ENCODE data around the gene SCARB1. TPM values are rescaled to one million over a fixed set of nuclear protein-coding genes. Genes with fewer than 3 reads are reported as not detected.
A peak's percentile ranks its signal among the peaks of the same experiment; 100 is the strongest.

SCARB1 gene
- total RNA-seq, 1 experiment from 2014 or later = 359 TPM

DNA sequence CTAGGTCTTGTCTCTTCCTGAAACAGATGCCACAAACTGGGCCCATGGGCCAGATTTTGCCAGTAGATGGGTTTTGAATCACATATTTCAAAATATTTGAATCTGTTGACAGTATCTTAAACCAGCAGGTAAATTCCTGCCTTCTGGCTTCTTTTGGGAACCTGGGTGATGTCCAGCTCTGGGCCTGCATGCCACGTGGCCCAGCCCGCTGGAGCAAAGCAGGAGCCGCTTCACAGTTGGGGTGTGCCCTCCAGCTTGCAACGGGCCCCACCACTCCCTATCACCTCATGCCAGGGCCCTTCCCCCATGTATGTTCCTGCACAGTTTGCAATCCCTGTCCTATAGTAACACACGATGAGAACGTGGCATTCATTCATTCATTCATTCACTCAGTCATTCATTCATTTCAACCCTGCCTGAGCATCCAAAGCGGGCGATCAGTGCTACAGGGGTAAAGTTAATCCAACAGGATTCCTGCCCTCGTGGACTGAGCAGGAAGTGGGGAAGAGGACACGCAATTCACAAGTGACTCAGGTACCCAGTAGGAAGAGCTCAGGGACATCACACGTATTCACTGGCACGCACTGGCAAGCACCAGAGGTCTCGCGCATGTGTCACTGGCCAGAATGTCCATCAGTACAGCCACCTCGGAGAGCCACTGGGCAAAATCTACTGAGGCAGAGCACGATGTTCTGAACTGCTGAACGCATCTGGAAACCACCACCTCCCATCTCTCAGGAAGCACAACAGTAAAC lies 27.8 kb downstream of the SCARB1 start:
- H3K9me3 ChIP-seq (ENCODE audit: control insufficient read depth, insufficient read depth, low read depth, low read length) = no peaks in the 10 kb centered on the region
- H3K27ac ChIP-seq (ENCODE audit: low read length) = peak overlapping the region; percentile 64
- TF ChIP-seq SIN3A (IDR thresholded peaks at IDR 0.05; ENCODE audit: borderline replicate concordance, insufficient read depth, low read depth, low read length) = no peak
- TF ChIP-seq TCF7L2 (IDR thresholded peaks at IDR 0.05; ENCODE audit: low read depth, low read length) = no peak
- TF ChIP-seq, protein P1, sequence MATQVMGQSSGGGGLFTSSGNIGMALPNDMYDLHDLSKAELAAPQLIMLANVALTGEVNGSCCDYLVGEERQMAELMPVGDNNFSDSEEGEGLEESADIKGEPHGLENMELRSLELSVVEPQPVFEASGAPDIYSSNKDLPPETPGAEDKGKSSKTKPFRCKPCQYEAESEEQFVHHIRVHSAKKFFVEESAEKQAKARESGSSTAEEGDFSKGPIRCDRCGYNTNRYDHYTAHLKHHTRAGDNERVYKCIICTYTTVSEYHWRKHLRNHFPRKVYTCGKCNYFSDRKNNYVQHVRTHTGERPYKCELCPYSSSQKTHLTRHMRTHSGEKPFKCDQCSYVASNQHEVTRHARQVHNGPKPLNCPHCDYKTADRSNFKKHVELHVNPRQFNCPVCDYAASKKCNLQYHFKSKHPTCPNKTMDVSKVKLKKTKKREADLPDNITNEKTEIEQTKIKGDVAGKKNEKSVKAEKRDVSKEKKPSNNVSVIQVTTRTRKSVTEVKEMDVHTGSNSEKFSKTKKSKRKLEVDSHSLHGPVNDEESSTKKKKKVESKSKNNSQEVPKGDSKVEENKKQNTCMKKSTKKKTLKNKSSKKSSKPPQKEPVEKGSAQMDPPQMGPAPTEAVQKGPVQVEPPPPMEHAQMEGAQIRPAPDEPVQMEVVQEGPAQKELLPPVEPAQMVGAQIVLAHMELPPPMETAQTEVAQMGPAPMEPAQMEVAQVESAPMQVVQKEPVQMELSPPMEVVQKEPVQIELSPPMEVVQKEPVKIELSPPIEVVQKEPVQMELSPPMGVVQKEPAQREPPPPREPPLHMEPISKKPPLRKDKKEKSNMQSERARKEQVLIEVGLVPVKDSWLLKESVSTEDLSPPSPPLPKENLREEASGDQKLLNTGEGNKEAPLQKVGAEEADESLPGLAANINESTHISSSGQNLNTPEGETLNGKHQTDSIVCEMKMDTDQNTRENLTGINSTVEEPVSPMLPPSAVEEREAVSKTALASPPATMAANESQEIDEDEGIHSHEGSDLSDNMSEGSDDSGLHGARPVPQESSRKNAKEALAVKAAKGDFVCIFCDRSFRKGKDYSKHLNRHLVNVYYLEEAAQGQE (IDR thresholded peaks at IDR 0.05; ENCODE audit: insufficient read depth in 1 of 2, low read depth in 2 of 2, low read length in 1 of 2) = no peak
- TF ChIP-seq, protein P2, sequence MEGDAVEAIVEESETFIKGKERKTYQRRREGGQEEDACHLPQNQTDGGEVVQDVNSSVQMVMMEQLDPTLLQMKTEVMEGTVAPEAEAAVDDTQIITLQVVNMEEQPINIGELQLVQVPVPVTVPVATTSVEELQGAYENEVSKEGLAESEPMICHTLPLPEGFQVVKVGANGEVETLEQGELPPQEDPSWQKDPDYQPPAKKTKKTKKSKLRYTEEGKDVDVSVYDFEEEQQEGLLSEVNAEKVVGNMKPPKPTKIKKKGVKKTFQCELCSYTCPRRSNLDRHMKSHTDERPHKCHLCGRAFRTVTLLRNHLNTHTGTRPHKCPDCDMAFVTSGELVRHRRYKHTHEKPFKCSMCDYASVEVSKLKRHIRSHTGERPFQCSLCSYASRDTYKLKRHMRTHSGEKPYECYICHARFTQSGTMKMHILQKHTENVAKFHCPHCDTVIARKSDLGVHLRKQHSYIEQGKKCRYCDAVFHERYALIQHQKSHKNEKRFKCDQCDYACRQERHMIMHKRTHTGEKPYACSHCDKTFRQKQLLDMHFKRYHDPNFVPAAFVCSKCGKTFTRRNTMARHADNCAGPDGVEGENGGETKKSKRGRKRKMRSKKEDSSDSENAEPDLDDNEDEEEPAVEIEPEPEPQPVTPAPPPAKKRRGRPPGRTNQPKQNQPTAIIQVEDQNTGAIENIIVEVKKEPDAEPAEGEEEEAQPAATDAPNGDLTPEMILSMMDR (IDR thresholded peaks at IDR 0.05) = no peak
- no peak for TF ChIP-seq POLR2AphosphoS5 (IDR thresholded peaks at IDR 0.05; ENCODE audit: low read depth, low read length)
- BruUV-seq (replicated peaks) = no TSS peak
- H3K4me3 ChIP-seq (ENCODE audit: low read depth in 2 of 2, low read length in 2 of 2) = no peak overlapping the region
- H3K36me3 ChIP-seq (ENCODE audit: control insufficient read depth, insufficient read depth, low read length) = no peaks in the 10 kb centered on the region
- peaks cover 53% of the 10 kb centered on the region for H3K4me1 ChIP-seq (ENCODE audit: control insufficient read depth, insufficient read depth, low read length)
- ATAC-seq (no peak), DNase-seq (ENCODE audit: low read depth, low spot score) (no peak)
- no peaks in the 10 kb centered on the region for H3K27me3 ChIP-seq (ENCODE audit: control insufficient read depth, insufficient read depth, low read length)
- ChIA-PET CTCF (no interaction called here), POLR2A (interaction anchor here (0.6 kb wide), 1 partner anchor 13 kb away, joined by 3 read pairs; no protein-coding TSS in a partner anchor)
- in situ Hi-C loops (cut with HindIII; ENCODE audit: low pct_unique_long_range_greater_than_20kb, low sequenced_read_pairs) = no loop called here
- intact Hi-C loops (cut with micrococcal nuclease; ENCODE audit: unreplicated experiment) = no loop called here

DNA sequence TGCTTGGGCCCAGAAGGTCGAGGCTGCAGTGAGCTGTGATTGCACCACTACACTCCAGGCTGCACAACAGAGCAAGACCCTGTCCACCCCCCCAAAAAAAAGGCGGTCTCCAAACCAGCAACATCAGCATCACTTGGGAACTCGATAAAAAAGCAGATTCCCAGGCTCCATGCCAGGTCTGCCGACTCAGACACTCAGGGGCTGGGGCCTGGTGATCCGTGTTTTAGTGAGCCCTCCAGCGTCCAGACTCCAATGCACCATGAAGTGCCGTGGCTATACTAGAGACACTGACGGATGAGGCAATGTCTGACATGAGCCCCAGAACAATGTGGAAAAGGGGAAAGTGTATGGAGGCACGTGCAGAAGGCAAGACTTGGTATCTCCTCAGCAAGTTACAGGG lies 28.8 kb downstream of the SCARB1 start:
- TF ChIP-seq, protein P1 (IDR thresholded peaks at IDR 0.05; ENCODE audit: insufficient read depth in 1 of 2, low read depth in 2 of 2, low read length in 1 of 2) = no peak
- TF ChIP-seq POLR2AphosphoS5 (IDR thresholded peaks at IDR 0.05; ENCODE audit: low read depth, low read length) (no peak), TCF7L2 (IDR thresholded peaks at IDR 0.05; ENCODE audit: low read depth, low read length) (no peak), SIN3A (IDR thresholded peaks at IDR 0.05; ENCODE audit: borderline replicate concordance, insufficient read depth, low read depth, low read length) (no peak)
- TF ChIP-seq, protein P2 (IDR thresholded peaks at IDR 0.05) = no peak
- intact Hi-C loops (cut with micrococcal nuclease; ENCODE audit: unreplicated experiment) (no loop called here), in situ Hi-C loops (cut with HindIII; ENCODE audit: low pct_unique_long_range_greater_than_20kb, low sequenced_read_pairs) (no loop called here)
- CTCF ChIA-PET = no interaction called here
- no peak for DNase-seq (ENCODE audit: low read depth, low spot score)
- Histone ChIP-seq H3K4me1 (ENCODE audit: control insufficient read depth, insufficient read depth, low read length) (peaks cover 54% of the 10 kb centered on the region), H3K27me3 (ENCODE audit: control insufficient read depth, insufficient read depth, low read length) (no peaks in the 10 kb centered on the region), H3K36me3 (ENCODE audit: control insufficient read depth, insufficient read depth, low read length) (no peaks in the 10 kb centered on the region), H3K27ac (ENCODE audit: low read length) (peak overlapping the region; percentile 69; the same call in 1 of the 2 replicates), H3K9me3 (ENCODE audit: control insufficient read depth, insufficient read depth, low read depth, low read length) (no peaks in the 10 kb centered on the region), H3K4me3 (ENCODE audit: low read depth in 2 of 2, low read length in 2 of 2) (no peak overlapping the region)
- no peak for ATAC-seq
- BruUV-seq (replicated peaks) = no TSS peak
- POLR2A ChIA-PET = interaction anchor here (0.6 kb wide), 1 partner anchor 12 kb away, joined by 3 read pairs; no protein-coding TSS in a partner anchor

Data from Panc1 (cell line).